GM23248 (cell line): Measurements from ENCODE around the gene GLB1L3. TPM values are rescaled to one million over a fixed set of nuclear protein-coding genes. Genes with fewer than 3 reads are reported as not detected.

ENCODE experiments used
- DNase-seq: peaks from one replicate; pipeline ENCODE4 v3.0.0-alpha.2; 2015
- H2AFZ ChIP-seq: fragments of 200-600 bp; sonication (generic); 2 replicates; pipeline ENCODE4 v1.6.1; 2016; ENCODE audit warnings: antibody characterized with exemption
- H3F3A ChIP-seq: fragments of 200-600 bp; sonication (generic); 2 replicates; pipeline ENCODE4 v1.6.1; 2016; ENCODE audit warnings: mild to moderate bottlenecking, antibody characterized with exemption, mixed run types; ENCODE audit not compliant: insufficient read depth
- H3K27ac ChIP-seq: fragments of 200-600 bp; sonication (generic); 2 replicates; pipeline ENCODE4 v1.5.1; 2016; ENCODE audit warnings: mild to moderate bottlenecking
- H3K27me3 ChIP-seq: fragments of 200-600 bp; sonication (generic); replicated peaks from 2 replicates; pipeline ENCODE4 v1.6.1; 2016; ENCODE audit warnings: mild to moderate bottlenecking; ENCODE audit not compliant: insufficient read depth
- H3K36me3 ChIP-seq: fragments of 200-600 bp; sonication (generic); 2 replicates; pipeline ENCODE4 v1.6.1; 2016; ENCODE audit warnings: low read depth, mild to moderate bottlenecking
- H3K4me1 ChIP-seq: fragments of 200-600 bp; sonication (generic); 2 replicates; pipeline ENCODE4 v1.6.1; 2016; ENCODE audit warnings: mild to moderate bottlenecking; ENCODE audit not compliant: insufficient read depth
- H3K4me2 ChIP-seq: fragments of 200-600 bp; sonication (generic); one replicate; pipeline ENCODE4 v1.6.1; 2016; ENCODE audit warnings: mild to moderate bottlenecking; ENCODE audit not compliant: unreplicated experiment
- H3K4me3 ChIP-seq: fragments of 200-600 bp; sonication (generic); 2 replicates; pipeline ENCODE4 v1.5.1; 2016; ENCODE audit warnings: mild to moderate bottlenecking
- H3K79me2 ChIP-seq: fragments of 200-600 bp; sonication (generic); 2 replicates; pipeline ENCODE4 v1.6.1; 2016; ENCODE audit warnings: mild to moderate bottlenecking; ENCODE audit not compliant: insufficient read depth
- H3K9ac ChIP-seq: fragments of 200-600 bp; sonication (generic); 2 replicates; pipeline ENCODE4 v1.6.1; 2016; ENCODE audit warnings: mild to moderate bottlenecking
- H3K9me2 ChIP-seq: fragments of 200-600 bp; sonication (generic); 2 replicates; pipeline ENCODE4 v1.6.1; 2016; ENCODE audit warnings: mixed run types, mild to moderate bottlenecking, moderate library complexity; ENCODE audit not compliant: insufficient read depth
- H3K9me3 ChIP-seq: fragments of 200-600 bp; sonication (generic); one replicate; pipeline ENCODE4 v1.6.1; 2017; ENCODE audit warnings: low read depth
- H4K20me1 ChIP-seq: fragments of 200-600 bp; sonication (generic); 2 replicates; pipeline ENCODE4 v1.6.0; 2016; ENCODE audit not compliant: insufficient read depth
- EZH2 ChIP-seq: fragments of 200-600 bp; sonication (generic); IDR thresholded peaks from 2 replicates; pipeline ENCODE4 v1.6.1; 2018; ENCODE audit warnings: antibody characterized with exemption, mild to moderate bottlenecking; ENCODE audit not compliant: insufficient read depth, poor library complexity, severe bottlenecking
- EZH2phosphoT487 ChIP-seq: fragments of 200-600 bp; sonication (generic); IDR thresholded peaks from 2 replicates; pipeline ENCODE4 v1.6.1; 2018; ENCODE audit warnings: antibody characterized with exemption, moderate library complexity, mild to moderate bottlenecking, low read depth; ENCODE audit not compliant: insufficient read depth
- WGBS, 2 experiments: methylation state at CpG; one replicate each; pipeline ENCODE4 v1.1.6; 2015 to 2017; ENCODE audit warnings: low lambda C conversion rate in 2 of 2, low coverage in 1 of 2; ENCODE audit errors: missing lambda C conversion rate in 2 of 2; 5-methylcytosine and 5-hydroxymethylcytosine counted together
- in situ Hi-C: fragments of 300-500 bp; cut with MboI; formaldehyde crosslinking; loops from 2 replicates; pipeline ENCODE4 v1.15.0; 2020
- polyA plus RNA-seq: library from polyadenylated mRNA; unstranded; fragments of >200 nt; fragmentation: Nextera tagmentation; extraction: Ambion mirVana; gene quantifications from 2 replicates; pipeline ENCODE4 v1.2.1, GENCODE V29; 2016
- total RNA-seq: library from RNA; depleted of rRNA; stranded (reverse); fragments of >200 nt; shearing (Covaris generic); gene quantifications from 2 replicates; pipeline ENCODE4 v1.2.3, GENCODE V29; 2014

Gene GLB1L3
- total and polyA plus RNA-seq, 2 experiments from 2014 or later: not detected

DNA sequence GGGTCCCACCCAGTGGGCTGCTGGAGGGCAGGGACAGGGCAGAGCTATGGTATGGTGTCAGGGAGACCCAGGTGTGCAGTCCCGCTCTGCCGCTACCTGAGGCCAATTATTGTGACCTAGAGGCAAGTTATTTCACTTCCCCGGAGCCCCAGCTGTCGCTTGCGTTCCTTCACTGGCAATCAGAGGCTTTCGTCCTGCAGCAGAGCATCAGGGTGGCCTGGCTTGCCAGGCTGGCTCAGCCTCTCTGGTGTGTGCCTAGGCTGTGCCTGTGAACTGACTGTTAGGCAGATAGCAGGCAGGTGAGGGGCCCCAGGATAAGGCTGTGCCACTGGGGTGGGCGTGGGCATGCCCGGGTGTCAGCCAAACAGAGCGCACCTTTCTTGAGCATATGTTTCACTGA, 87.0 kb downstream of the GLB1L3 start:
- Histone ChIP-seq H3K27me3 (no peaks in the 10 kb centered on the region), H3K79me2 (no peaks in the 10 kb centered on the region), H3K9me3 (no peaks in the 10 kb centered on the region), H3K4me1 (no peaks in the 10 kb centered on the region), H3K4me2 (no peak overlapping the region), H3K9me2 (no peaks in the 10 kb centered on the region), H2AFZ (no peak overlapping the region), H3K36me3 (no peaks in the 10 kb centered on the region), H3K4me3 (no peak overlapping the region), H3F3A (no peaks in the 10 kb centered on the region), H4K20me1 (no peaks in the 10 kb centered on the region), H3K27ac (no peak overlapping the region), H3K9ac (no peak overlapping the region)
- WGBS, 2 experiments: 58 to 59% methylated on average over 9 of the region's 9 CpGs
- TF ChIP-seq EZH2 (no peak), EZH2phosphoT487 (no peak)
- in situ Hi-C loops: no loop called here
- no peak for DNase-seq

DNA sequence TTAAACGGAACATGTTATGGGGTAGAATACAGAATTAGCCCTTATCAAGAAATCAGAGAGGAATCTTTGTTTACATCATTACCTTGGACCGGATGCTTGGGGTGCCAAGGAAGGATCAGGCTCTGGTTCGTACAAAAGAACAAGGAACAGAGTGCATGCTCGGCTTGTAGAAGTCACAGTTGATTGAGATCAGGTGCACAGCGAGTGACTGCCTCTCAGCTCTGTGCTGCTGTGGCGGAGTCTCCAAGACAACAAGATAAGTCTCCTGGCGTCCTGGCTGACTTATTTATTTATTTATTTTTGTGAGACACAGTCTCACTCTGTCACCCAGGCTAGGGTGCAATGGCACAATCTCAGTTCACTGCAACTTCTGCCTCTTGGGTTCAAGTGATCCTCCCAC, 87.4 kb downstream of the GLB1L3 start:
- TF ChIP-seq EZH2phosphoT487 (no peak), EZH2 (no peak)
- no peak overlapping the region for H3K9ac ChIP-seq
- H3K4me1 ChIP-seq: no peaks in the 10 kb centered on the region
- H3K27me3 ChIP-seq: no peaks in the 10 kb centered on the region
- no peak for DNase-seq
- H3K4me3 ChIP-seq: no peak overlapping the region
- no peaks in the 10 kb centered on the region for H4K20me1 ChIP-seq
- H3K79me2 ChIP-seq: no peaks in the 10 kb centered on the region
- H3F3A ChIP-seq: no peaks in the 10 kb centered on the region
- 12 to 16% methylated on average over 7 of the region's 7 CpGs for WGBS, 2 experiments
- H2AFZ ChIP-seq: no peak overlapping the region
- H3K27ac ChIP-seq: no peak overlapping the region
- H3K4me2 ChIP-seq: no peak overlapping the region
- in situ Hi-C loops: no loop called here
- no peaks in the 10 kb centered on the region for H3K9me2 ChIP-seq
- H3K36me3 ChIP-seq: no peaks in the 10 kb centered on the region
- H3K9me3 ChIP-seq: no peaks in the 10 kb centered on the region

DNA sequence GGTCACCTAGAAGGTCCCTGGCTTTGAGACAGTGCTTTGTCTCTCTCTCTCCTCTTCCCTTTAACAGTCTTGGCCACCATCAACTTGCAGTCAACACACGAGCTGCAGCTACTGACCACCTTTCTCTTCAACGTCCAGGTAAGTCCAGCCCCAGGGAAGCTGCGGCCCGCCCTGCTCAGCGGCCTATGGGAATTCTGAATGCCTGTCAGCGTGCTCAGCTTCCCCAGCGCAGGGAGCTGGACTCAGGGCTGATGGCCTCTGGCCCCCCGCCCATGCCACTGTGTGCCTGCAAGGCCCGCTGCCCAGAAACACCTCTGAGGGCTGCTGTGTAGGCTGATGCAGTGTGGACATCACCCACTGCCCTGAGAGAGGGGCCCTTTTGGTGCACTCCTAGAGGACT, 88.1 kb downstream of the GLB1L3 start:
- Histone ChIP-seq H3F3A (no peaks in the 10 kb centered on the region), H3K4me3 (no peak overlapping the region), H4K20me1 (no peaks in the 10 kb centered on the region), H3K4me2 (no peak overlapping the region), H3K36me3 (no peaks in the 10 kb centered on the region), H3K4me1 (no peaks in the 10 kb centered on the region), H3K9ac (no peak overlapping the region), H3K9me3 (no peaks in the 10 kb centered on the region), H2AFZ (no peak overlapping the region), H3K79me2 (no peaks in the 10 kb centered on the region), H3K27ac (no peak overlapping the region), H3K9me2 (no peaks in the 10 kb centered on the region), H3K27me3 (no peaks in the 10 kb centered on the region)
- no peak for DNase-seq
- in situ Hi-C loops: no loop called here
- WGBS, 2 experiments: 40 to 46% methylated on average over 9 of the region's 9 CpGs
- TF ChIP-seq EZH2: no peak
- no peak for TF ChIP-seq EZH2phosphoT487

DNA sequence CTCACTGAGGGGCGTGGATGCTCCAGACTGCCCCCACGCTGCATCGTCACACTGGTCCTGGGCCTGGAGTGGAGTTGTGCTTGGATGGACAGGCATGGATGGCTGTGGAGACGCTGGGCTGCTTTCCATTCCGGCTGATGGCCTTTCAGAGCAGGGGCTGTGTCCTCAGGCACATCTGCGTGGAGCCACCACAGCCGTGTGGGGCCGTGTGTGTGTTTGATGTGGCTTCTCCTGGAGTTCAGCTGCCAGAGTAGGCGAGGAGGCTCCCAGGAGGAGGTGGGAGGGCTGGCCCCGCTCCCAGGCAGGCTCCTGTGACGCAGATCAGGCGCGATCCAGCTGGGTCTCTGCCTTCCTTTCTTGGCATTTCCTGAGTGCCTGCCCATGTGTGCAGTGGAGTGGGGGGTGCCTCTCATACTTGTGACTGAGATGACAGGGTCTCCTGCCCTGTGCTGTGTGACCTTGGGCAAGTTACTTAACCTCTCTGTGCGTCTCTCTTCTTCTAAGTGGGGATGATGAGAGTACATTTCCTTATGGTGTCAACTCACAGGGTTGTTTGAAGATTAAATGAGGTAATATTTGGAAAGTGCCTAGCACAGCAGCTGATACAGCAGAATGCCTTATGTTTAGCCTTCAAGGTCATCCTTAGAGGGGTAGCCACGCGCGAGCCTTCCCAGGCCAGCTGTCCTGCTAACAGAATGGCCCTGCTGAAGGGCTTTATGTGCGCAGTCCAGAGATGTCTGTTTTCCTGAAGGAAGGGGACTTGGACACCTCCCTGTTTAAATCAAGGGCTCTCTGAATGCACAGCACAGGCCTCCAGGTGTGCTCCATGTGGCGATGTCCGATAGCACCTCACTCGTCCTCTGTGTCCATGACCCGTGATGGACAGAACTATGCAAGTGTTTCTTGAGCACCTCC, 89.1 kb downstream of the GLB1L3 start:
- TF ChIP-seq EZH2: no peak
- no peak for TF ChIP-seq EZH2phosphoT487
- no peaks in the 10 kb centered on the region for H3K36me3 ChIP-seq
- no peaks in the 10 kb centered on the region for H3K79me2 ChIP-seq
- H2AFZ ChIP-seq: no peak overlapping the region
- H3K4me3 ChIP-seq: no peak overlapping the region
- no peaks in the 10 kb centered on the region for H3K4me1 ChIP-seq
- WGBS, 2 experiments: 40 to 45% methylated on average over 21 to 22 of the region's 22 CpGs
- no peaks in the 10 kb centered on the region for H3K9me3 ChIP-seq
- no peaks in the 10 kb centered on the region for H3K9me2 ChIP-seq
- H3F3A ChIP-seq: no peaks in the 10 kb centered on the region
- no peak overlapping the region for H3K4me2 ChIP-seq
- H4K20me1 ChIP-seq: no peaks in the 10 kb centered on the region
- in situ Hi-C loops: no loop called here
- H3K9ac ChIP-seq: no peak overlapping the region
- no peak for DNase-seq
- H3K27ac ChIP-seq: no peak overlapping the region
- H3K27me3 ChIP-seq: no peaks in the 10 kb centered on the region
